GM18499 (cell line): ENCODE measurements around the gene MPZL2.

Experiments
- ATAC-seq: cut with Tn5 transposase; IDR thresholded peaks from one replicate; pipeline ENCODE4 v1.9.1; 2021; ENCODE audit warnings: moderate number of reproducible peaks; ENCODE audit not compliant: insufficient read depth, unreplicated experiment

Gene MPZL2

GRCh38 chr11:118206391-118207031 is 57.6 kb downstream of the MPZL2 start:
- ATAC-seq = no peak

GRCh38 chr11:118205606-118206378 is 58.3 kb downstream of the MPZL2 start:
- ATAC-seq = no peak
